Measurements from ENCODE around the gene STK33. TPM values are rescaled to one million over a fixed set of nuclear protein-coding genes. Genes with fewer than 3 reads are reported as not detected.

Gene STK33
- total RNA-seq, 3 donors from 2014 or later: 0.90 to 15.1 (median 3.4) TPM

GRCh38 chr11:8375932-8376331 lies 218.1 kb downstream of the STK33 start:
- ATAC-seq (no peak), DNase-seq (no peak)
- no peak for TF ChIP-seq CTCF (IDR thresholded peaks at IDR 0.05)
- no peaks in the 10 kb centered on the region for H3K9me3 ChIP-seq
- intact Hi-C loops (cut with DNase I, micrococcal nuclease): no loop called here
- H3K36me3 ChIP-seq (ENCODE audit: low read depth): no peaks in the 10 kb centered on the region
- H3K4me1 ChIP-seq (ENCODE audit: low read depth): no peaks in the 10 kb centered on the region
- H3K4me3 ChIP-seq: no peak overlapping the region

- ATAC-seq (no peak), DNase-seq (no peak)
- intact Hi-C loops (cut with DNase I, micrococcal nuclease): no loop called here
- no peaks in the 10 kb centered on the region for H3K9me3 ChIP-seq
- no peak overlapping the region for H3K4me3 ChIP-seq
- H3K36me3 ChIP-seq (ENCODE audit: low read depth): no peaks in the 10 kb centered on the region
- H3K4me1 ChIP-seq (ENCODE audit: low read depth): no peaks in the 10 kb centered on the region
- TF ChIP-seq CTCF (IDR thresholded peaks at IDR 0.05): no peak
Measured at GRCh38 chr11:8375460-8375859, 218.6 kb downstream of the STK33 start.

GRCh38 chr11:8374716-8375115 lies 219.3 kb downstream of the STK33 start:
- Histone ChIP-seq H3K4me3 (no peak overlapping the region), H3K4me1 (ENCODE audit: low read depth) (no peaks in the 10 kb centered on the region), H3K36me3 (ENCODE audit: low read depth) (no peaks in the 10 kb centered on the region), H3K9me3 (no peaks in the 10 kb centered on the region)
- intact Hi-C loops (cut with DNase I, micrococcal nuclease): no loop called here
- no peak for DNase-seq
- ATAC-seq: no peak
- no peak for TF ChIP-seq CTCF (IDR thresholded peaks at IDR 0.05)

GRCh38 chr11:8373519-8374432 lies 220.3 kb downstream of the STK33 start:
- no peak overlapping the region for H3K4me3 ChIP-seq
- H3K36me3 ChIP-seq (ENCODE audit: low read depth): no peaks in the 10 kb centered on the region
- H3K4me1 ChIP-seq (ENCODE audit: low read depth): no peaks in the 10 kb centered on the region
- DNase-seq (no peak), ATAC-seq (no peak)
- no peaks in the 10 kb centered on the region for H3K9me3 ChIP-seq
- no peak for TF ChIP-seq CTCF (IDR thresholded peaks at IDR 0.05)
- intact Hi-C loops (cut with DNase I, micrococcal nuclease): no loop called here

GRCh38 chr11:8372641-8373381 lies 221.2 kb downstream of the STK33 start:
- no peak overlapping the region for H3K4me3 ChIP-seq
- intact Hi-C loops (cut with DNase I, micrococcal nuclease): no loop called here
- no peaks in the 10 kb centered on the region for H3K36me3 ChIP-seq (ENCODE audit: low read depth)
- no peak for DNase-seq
- no peaks in the 10 kb centered on the region for H3K9me3 ChIP-seq
- no peak for TF ChIP-seq CTCF (IDR thresholded peaks at IDR 0.05)
- no peaks in the 10 kb centered on the region for H3K4me1 ChIP-seq (ENCODE audit: low read depth)
- no peak for ATAC-seq
